GM18951 (cell line): Measurements from ENCODE around the gene DTNBP1.
"Not testable (repeated sequence)": the region's sequence is repeated elsewhere in the genome, so short reads cannot be mapped to it uniquely, and the experiment has no call there.

ENCODE experiments used
- POLR2A ChIP-seq: IDR thresholded peaks from 4 replicates; pipeline ENCODE4 v1.6.1; 2011; ENCODE audit warnings: mild to moderate bottlenecking; ENCODE audit not compliant: insufficient read length, insufficient read depth; ENCODE audit errors: extremely low read depth
- in situ Hi-C: fragments of 300-500 bp; cut with MboI; formaldehyde crosslinking; loops from one replicate; pipeline ENCODE4 v1.12.0; 2022; ENCODE audit warnings: low sequenced_read_pairs, mixed read lengths, inconsistent platforms; ENCODE audit not compliant: unreplicated experiment

Gene DTNBP1

DNA sequence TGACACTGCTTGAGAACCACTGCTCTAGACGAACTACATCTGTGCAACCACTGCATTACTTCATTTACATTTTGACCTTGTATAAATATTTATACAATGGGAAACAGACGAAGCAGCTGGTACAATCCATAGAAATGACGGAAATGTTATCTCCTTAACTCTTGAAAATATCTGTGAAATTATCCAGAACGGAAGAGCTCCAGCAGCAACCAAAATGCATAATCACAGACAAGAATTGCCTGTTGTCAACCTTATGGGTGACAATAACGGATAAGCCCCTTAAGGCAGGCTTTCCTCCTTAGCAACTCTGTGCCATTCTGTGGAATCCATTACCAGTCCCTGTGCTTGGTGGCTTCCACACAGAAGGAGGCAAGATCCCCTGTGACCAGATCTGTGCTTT is 115.4 kb downstream of the DTNBP1 start:
- in situ Hi-C loops, result no loop called here

DNA sequence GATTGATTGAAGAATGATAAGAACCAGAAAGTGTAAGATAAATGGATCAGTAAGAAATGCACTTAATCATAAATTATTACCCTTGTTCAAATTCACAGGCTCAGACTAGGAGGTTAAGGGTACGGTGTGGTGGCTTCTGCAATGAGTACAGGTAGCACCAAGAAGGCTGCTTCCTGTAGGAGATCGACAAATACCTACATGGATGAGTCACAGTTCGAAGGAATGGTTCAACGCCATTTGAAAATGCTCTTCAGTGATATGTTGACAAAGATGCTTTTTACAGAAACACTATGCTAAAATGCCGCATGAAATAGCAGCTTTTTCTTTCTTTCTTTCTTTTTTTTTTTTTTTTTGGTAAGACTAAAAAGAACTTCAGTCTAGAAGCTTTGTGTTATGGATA is 116.2 kb downstream of the DTNBP1 start:
- in situ Hi-C loops, result no loop called here
- no peak for TF ChIP-seq POLR2A

More for the DNA sequence above, 115.4 kb downstream of the DTNBP1 start:
- no peak for TF ChIP-seq POLR2A

DNA sequence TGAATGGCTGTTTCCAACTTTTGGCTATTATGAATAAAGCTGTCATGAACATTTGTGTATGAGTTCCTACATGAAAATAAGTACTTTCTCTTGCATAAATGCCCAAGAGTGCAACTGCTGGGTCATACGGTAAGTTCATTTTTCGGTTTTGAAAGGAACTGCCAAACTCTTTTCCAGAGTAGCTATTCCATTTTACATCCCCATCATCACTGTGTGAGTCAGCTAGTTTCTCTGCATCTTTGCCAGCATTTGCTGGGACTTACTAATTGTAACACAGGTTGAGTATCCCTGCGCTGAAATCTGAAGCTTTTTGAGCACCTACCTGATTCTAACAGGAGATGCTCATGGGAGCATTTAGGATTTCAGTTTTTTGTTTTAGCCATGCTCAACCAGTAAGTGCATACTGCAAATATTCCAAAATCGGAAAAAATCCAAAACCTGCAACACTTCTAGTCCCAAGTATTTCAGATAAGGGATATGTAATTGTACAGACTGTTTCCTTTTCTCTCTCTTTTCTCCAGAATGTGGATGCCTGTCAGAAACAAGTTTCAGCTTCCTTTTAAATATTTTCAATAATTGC is 118.4 kb downstream of the DTNBP1 start:
- TF ChIP-seq POLR2A, result no peak
- in situ Hi-C loops, result no loop called here

DNA sequence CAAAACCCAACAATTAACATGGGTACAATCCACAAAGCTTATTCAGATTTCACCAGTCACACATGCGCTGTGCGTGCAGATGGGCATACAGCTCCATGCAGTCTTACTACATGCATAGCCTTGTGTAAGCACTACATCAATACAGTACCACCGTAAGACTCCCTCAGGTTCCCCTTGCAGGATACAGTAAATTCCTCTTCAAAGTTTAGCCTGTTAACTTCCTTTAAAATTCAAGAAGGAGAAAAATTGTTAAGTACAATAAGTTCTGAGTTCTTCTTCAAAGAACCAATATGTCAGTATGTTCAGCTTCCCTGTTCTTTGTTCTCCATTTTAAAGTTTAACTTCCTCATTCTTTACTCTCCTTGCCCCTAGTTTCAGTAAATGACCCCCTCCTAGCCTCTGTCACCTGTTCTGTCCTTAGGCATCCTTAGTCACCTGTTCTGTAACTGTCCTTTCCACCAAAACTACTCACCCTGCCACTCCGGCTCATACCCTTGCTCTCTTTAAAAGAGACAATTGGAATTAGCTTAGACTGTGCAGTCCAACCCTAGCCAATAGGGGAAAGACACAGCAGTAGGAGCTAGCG is 119.4 kb downstream of the DTNBP1 start:
- in situ Hi-C loops, result not testable (repeated sequence)

DNA sequence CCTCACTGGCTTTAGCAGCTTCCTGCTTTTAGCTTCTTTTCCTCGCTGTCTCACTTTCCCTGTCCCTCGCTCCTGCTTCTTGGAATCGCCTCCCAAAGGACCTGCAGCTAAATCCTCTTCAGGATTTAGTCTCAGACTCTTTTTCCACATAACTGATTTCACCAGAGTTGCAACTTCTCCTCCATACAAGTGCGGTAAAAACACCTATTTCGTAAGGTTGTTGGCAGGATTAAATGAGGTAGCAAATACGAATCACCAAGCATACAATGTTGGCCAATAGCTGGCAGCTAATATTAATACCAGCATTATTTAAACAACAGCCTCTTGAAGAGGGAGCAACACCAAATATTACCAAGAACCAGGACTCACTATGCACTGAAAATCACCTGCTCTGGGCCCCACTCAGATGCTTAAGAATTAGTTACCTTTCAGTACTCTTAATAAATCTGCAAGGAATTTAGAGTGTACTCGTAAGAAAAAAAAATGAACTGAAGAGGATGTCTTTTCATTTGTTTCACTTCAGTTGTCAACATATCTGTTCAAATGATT is 123.0 kb downstream of the DTNBP1 start:
- in situ Hi-C loops, result no loop called here
- no peak for TF ChIP-seq POLR2A

DNA sequence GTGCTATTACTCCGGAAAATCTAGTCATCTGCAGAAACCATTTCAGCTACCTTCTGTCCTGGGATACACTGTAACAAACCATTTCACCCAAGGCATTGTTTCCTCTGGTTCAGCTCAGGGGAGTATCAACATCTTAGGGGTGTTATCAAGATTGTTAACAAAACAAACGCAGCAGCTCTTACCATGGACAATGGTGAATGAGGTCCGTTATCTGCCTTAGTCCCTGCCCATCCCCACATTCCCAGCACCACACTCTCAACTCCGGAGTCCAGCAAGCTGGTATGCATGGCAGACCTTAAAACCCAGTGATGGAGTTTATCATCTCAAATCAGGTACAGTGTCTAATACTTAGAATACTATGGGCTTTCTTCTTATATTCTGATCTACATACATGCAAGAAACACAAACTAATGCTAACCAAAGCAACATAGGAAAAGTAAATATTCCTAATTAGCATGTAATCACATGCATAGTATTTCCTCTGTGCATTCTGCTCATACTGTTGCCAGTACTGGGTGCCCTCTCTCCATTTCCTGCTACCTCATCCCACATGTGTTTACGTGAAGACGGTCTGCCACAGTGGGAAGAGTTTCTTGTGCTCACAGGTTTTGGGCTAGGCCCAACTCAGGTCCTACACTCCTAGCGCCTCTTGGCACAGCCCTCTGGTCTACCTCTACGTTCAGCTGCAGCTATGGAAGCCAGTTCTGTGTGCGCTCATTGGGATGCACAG is 123.9 kb downstream of the DTNBP1 start:
- no peak for TF ChIP-seq POLR2A
- in situ Hi-C loops, result no loop called here

DNA sequence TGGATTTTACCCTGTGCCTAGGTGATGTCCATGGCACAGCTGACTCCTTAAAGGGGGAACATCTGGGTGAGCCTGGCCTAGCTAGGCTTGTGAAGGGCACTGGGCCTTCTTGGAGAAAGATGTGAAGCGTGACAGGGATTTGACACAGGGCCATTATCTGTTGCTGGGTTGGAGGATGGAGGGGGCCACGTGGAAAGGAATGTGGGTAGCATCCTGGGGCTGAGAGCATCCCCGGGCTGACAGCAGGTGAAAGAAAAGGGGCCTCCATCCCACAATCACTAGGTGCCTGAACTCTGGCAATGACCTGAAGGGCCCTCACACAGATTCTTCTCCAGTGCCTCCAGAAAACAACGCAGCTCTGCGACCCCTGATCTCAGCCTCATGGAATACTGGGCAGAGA is 124.7 kb downstream of the DTNBP1 start:
- no peak for TF ChIP-seq POLR2A
- in situ Hi-C loops, result no loop called here

DNA sequence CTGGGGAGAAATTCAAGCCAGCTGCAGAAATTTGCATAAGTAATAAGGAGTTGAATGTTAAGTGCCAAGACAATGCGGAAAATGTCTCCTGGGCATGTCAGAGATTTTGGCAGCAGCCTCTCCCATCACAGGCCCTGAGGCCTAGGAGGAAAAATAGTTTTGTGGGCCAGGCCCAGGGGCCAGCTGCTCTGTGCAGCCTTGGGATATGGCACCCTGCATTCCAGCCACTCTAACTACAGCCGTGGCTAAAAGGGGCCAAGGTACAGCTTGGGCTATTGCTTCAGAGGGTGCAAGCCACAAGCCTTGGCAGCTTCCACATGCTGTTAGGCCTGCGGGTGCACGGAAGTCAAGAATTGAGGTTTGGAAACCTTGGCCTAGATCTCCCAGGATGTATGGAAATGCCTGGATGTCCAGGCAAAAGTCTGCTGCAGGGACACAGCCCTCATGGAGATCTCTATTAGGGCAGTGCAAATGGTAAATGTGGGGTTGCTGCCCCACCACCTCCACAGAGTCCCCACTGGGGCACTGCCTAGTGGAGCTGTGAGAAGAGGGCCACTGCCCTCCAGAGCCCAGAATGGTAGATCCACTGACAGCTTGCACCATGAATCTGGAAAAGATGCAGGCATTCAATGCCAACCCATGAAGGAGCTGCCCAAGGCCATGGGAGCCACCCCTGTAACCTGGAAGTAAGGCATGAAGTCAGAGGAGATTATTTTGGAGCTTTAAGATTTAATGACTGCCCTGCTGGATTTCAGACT is 126.5 kb downstream of the DTNBP1 start:
- in situ Hi-C loops, result no loop called here
- TF ChIP-seq POLR2A, result no peak

DNA sequence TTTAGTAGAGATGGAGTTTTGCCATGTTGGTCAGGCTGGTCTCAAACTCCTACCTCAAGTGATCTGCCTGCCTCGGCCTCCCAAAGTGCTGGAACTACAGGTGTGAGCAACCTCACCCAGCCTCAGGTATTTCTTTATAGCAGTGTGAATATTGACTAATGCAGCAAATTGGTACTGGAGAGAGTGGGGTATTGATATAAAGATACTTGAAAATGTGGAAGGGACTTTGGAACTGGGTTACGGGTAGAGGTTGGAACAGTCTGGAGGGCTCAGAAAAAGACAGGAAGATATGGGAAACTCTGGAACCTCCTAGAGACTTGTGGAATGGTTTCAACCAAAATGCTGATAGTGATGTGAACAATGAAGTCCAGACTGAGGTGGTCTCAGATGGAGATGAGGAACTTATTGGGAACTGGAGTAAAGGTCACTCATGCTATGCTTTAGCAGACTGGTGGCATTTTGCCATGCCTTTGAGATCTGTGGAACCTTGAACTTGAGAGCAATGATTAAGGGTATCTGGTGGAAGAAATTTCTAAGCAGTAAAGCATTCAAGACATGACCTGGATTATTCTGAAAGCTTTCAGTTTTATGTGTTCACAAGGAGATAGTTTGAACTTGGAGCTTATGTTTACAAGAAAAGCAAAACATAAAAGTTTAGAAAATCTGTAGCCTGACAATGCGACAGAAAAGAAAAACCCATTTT is 127.2 kb downstream of the DTNBP1 start:
- TF ChIP-seq POLR2A, result no peak
- in situ Hi-C loops, result no loop called here

DNA sequence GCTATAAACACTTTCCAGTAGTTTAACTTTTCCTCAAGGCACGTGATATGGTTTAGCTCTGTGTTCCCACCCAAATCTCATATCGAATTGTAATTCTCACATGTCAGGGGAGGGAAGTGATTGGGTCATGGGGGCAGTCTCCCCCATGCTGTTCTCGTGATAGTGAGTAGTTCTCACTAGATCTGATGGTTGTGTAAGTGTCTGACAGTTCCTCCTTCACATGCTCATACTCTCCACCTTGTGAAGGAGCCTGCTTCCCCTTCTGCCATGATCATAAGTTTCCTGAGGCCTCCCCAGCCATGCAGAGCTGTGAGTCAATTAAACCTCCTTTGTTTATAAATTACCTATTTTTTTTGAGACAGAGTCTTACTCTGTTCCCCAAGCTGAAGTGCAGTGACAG is 127.9 kb downstream of the DTNBP1 start:
- TF ChIP-seq POLR2A, result no peak
- in situ Hi-C loops, result no loop called here

DNA sequence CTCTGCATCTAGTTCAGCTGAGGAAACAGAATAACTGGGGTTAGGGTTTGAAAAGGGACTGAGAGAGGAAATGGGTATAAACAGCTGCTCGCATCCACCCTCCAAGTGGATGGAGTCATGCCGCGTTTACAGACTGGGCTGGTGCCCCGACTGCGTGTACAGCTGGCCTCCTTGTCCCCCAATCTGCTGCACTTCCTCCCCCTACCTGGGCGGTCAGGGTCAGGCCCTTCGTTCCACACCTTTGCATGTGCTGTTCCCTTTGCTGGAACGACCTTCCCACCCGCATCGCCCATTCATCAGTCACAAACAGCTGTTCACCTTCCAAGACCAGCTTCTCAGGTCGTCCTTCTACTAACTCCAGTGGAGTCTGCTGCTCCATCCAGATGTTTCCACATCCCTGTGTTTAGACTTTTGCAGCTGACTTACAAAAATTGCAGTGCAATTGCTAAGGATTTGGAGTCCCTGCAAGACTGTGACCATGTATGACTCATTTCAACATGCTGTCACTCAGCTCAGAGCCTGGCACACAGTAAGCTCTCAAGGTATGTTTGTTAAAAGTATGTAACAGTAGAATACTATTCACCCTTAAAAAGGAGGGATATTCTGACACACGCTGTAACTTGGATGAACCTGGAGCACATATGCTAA is 129.3 kb downstream of the DTNBP1 start:
- in situ Hi-C loops, result no loop called here
- no peak for TF ChIP-seq POLR2A

DNA sequence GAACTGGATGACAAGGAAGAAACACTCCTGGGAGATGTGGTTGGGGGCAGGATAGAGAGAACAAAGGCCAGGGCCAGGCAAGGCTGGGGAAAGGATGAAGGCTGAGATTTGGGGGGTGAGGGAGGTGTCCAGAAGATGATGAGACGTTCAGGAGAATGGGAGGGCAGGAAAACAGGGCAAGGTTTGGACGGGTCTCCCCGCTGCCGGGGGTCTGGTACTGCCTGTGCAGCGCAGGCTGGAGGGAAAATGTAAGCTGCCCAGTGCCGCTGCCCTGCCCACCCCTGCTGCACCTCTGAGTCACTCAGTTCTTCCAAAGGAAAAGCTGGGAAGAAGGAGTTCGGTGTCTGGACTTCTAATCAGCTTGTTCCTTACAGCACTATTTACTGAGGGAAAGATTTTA is 130.9 kb downstream of the DTNBP1 start:
- in situ Hi-C loops, result no loop called here
- no peak for TF ChIP-seq POLR2A
